Thoracic aorta (tissue), 2 donors: ENCODE data around the gene PAX5. TPM values are rescaled to one million over a fixed set of nuclear protein-coding genes. Genes with fewer than 3 reads are reported as not detected.

Source experiments
- ATAC-seq: fragments of 150-250 bp; one replicate; pipeline ENCODE4 v1.8.0; 2017; ENCODE audit warnings: low read depth; ENCODE audit not compliant: insufficient number of reproducible peaks, low FRiP score
- DNase-seq: peaks from one replicate; pipeline ENCODE4 v3.0.0-alpha.2; 2020; ENCODE audit warnings: low spot score
- H3K27ac ChIP-seq, 2 donors: fragments of 200-600 bp; sonication (generic); 1 replicate in 1 of 2; 2 replicates in 1 of 2; pipeline ENCODE4 v1.5.1; 2016; ENCODE audit warnings: mild to moderate bottlenecking in 2 of 2, moderate library complexity in 2 of 2
- H3K27me3 ChIP-seq: fragments of 200-600 bp; sonication (generic); replicated peaks from 2 replicates; pipeline ENCODE4 v1.6.0; 2016; ENCODE audit warnings: mild to moderate bottlenecking; ENCODE audit not compliant: insufficient read depth
- H3K36me3 ChIP-seq: fragments of 200-600 bp; sonication (generic); one replicate; pipeline ENCODE4 v1.5.1; 2016
- H3K4me1 ChIP-seq, 2 donors: fragments of 200-600 bp; sonication (generic); 1 replicate in 1 of 2; 2 replicates in 1 of 2; pipeline versions ENCODE4 v1.5.1 to v1.6.0; 2016; ENCODE audit warnings: low read depth in 2 of 2, mild to moderate bottlenecking in 1 of 2; ENCODE audit not compliant: control insufficient read depth in 1 of 2
- H3K4me3 ChIP-seq: fragments of 200-600 bp; sonication (generic); 2 replicates; pipeline ENCODE4 v1.5.1; 2016; ENCODE audit warnings: mild to moderate bottlenecking
- H3K9me3 ChIP-seq: fragments of 200-600 bp; sonication (generic); 2 replicates; pipeline ENCODE4 v1.5.1; 2016
- CTCF ChIP-seq: fragments of 200-600 bp; sonication (generic); IDR thresholded peaks from one replicate; pipeline ENCODE4 v1.5.1; 2019; ENCODE audit warnings: antibody characterized with exemption
- total RNA-seq, 2 donors: library from RNA; depleted of rRNA; stranded (reverse); fragments of >200 nt; gene quantifications; one replicate each; pipeline versions ENCODE4 v1.1.0 to v1.2.3, GENCODE V29; 2016

Gene PAX5
- total RNA-seq, 2 donors from 2014 or later, result 0.21 TPM; not detected in 1

GRCh38 chr9:36912620-36913019, 121.4 kb downstream of the PAX5 start:
- Histone ChIP-seq H3K9me3 (no peaks in the 10 kb centered on the region), H3K4me3 (no peak overlapping the region), H3K27me3 (no peaks in the 10 kb centered on the region), H3K36me3 (no peaks in the 10 kb centered on the region), H3K27ac (no peak overlapping the region), H3K4me1 (no peaks in the 10 kb centered on the region)
- TF ChIP-seq CTCF, result no peak
- ATAC-seq (no peak), DNase-seq (no peak)

GRCh38 chr9:36911601-36912412, 122.3 kb downstream of the PAX5 start:
- no peak overlapping the region for H3K4me3 ChIP-seq
- no peaks in the 10 kb centered on the region for H3K27me3 ChIP-seq
- no peaks in the 10 kb centered on the region for H3K9me3 ChIP-seq
- TF ChIP-seq CTCF, result no peak
- no peaks in the 10 kb centered on the region for H3K36me3 ChIP-seq
- H3K4me1 ChIP-seq, result no peaks in the 10 kb centered on the region
- no peak for DNase-seq
- H3K27ac ChIP-seq, result no peak overlapping the region
- no peak for ATAC-seq

DNA sequence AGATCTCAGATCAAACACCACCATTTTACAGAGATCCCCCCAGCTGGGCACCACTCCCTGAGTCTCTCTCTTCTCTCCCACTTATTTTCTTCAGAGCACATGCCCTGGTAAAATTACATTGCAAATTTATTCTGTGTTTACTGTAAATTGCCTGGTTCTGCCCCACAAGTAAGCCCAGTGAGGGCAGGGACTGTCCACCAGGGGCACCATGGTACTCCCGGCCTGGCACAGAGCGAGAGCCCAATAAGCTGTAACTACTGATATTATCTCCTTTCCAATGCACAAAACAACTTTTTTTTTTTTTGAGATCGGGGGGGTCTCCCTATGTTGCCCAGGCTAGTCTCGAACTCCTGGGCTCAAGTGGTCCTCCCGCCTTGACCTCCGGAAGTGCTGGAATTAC, 123.0 kb downstream of the PAX5 start:
- H3K36me3 ChIP-seq, result no peaks in the 10 kb centered on the region
- H3K27ac ChIP-seq, result no peak overlapping the region
- H3K4me1 ChIP-seq, result no peaks in the 10 kb centered on the region
- no peak for DNase-seq
- H3K27me3 ChIP-seq, result no peaks in the 10 kb centered on the region
- ATAC-seq, result no peak
- TF ChIP-seq CTCF, result no peak
- no peak overlapping the region for H3K4me3 ChIP-seq
- no peaks in the 10 kb centered on the region for H3K9me3 ChIP-seq

- no peaks in the 10 kb centered on the region for H3K36me3 ChIP-seq
- DNase-seq (no peak), ATAC-seq (no peak)
- H3K27me3 ChIP-seq, result no peaks in the 10 kb centered on the region
- no peak for TF ChIP-seq CTCF
- H3K4me1 ChIP-seq, result no peaks in the 10 kb centered on the region
- H3K27ac ChIP-seq, result no peak overlapping the region
- no peaks in the 10 kb centered on the region for H3K9me3 ChIP-seq
- H3K4me3 ChIP-seq, result no peak overlapping the region
Measured at GRCh38 chr9:36906492-36906891, 127.6 kb downstream of the PAX5 start.

GRCh38 chr9:36905101-36906066, 128.7 kb downstream of the PAX5 start:
- TF ChIP-seq CTCF, result no peak
- Histone ChIP-seq H3K36me3 (no peaks in the 10 kb centered on the region), H3K9me3 (no peaks in the 10 kb centered on the region), H3K27ac (no peak overlapping the region), H3K27me3 (no peaks in the 10 kb centered on the region), H3K4me1 (no peaks in the 10 kb centered on the region), H3K4me3 (no peak overlapping the region)
- ATAC-seq, result no peak
- no peak for DNase-seq
